ENCODE data around the gene CYTH4. TPM values are rescaled to one million over a fixed set of nuclear protein-coding genes. Genes with fewer than 3 reads are reported as not detected.

Gene CYTH4
- polyA plus RNA-seq, 1 donor from 2014 or later: not detected

GRCh38 chr22:37345863-37346504 is 63.7 kb downstream of the CYTH4 start:
- Histone ChIP-seq H3K9me2 (ENCODE audit: insufficient read depth, low read length) (no peaks in the 10 kb centered on the region), H3K9ac (ENCODE audit: low read length) (no peak overlapping the region), H3K36me3 (ENCODE audit: insufficient read depth, low read length) (no peaks in the 10 kb centered on the region), H3K9me3 (ENCODE audit: low read length) (no peaks in the 10 kb centered on the region), H3K4me2 (ENCODE audit: low read length) (no peak overlapping the region), H3K79me2 (replicated peaks; ENCODE audit: insufficient read depth, low read length) (no peaks in the 10 kb centered on the region), H3F3A (ENCODE audit: insufficient read depth, low read length, poor library complexity, severe bottlenecking) (no peaks in the 10 kb centered on the region), H3K27me3 (ENCODE audit: insufficient read depth, low read depth, low read length) (no peaks in the 10 kb centered on the region), H2AFZ (ENCODE audit: low read depth, low read length) (no peak overlapping the region), H3K27ac (ENCODE audit: low read length) (no peak overlapping the region), H4K20me1 (ENCODE audit: insufficient read depth) (no peaks in the 10 kb centered on the region), H3K4me3 (ENCODE audit: low read length) (no peak overlapping the region)
- TF ChIP-seq SMC3 (conservative IDR thresholded peaks at IDR 0.05; ENCODE audit: poor library complexity): no peak
- TF ChIP-seq EZH2 (IDR thresholded peaks at IDR 0.05; ENCODE audit: borderline replicate concordance, insufficient read depth, low read length, poor library complexity, severe bottlenecking): no peak
- no peak for TF ChIP-seq RAD21 (conservative IDR thresholded peaks at IDR 0.05)
- TF ChIP-seq REST (IDR thresholded peaks at IDR 0.05; ENCODE audit: borderline replicate concordance): no peak
- TF ChIP-seq TAF1 (IDR thresholded peaks at IDR 0.05; ENCODE audit: low read depth): no peak
- TF ChIP-seq POLR2AphosphoS5 (IDR thresholded peaks at IDR 0.05): no peak
- TF ChIP-seq, protein P1, sequence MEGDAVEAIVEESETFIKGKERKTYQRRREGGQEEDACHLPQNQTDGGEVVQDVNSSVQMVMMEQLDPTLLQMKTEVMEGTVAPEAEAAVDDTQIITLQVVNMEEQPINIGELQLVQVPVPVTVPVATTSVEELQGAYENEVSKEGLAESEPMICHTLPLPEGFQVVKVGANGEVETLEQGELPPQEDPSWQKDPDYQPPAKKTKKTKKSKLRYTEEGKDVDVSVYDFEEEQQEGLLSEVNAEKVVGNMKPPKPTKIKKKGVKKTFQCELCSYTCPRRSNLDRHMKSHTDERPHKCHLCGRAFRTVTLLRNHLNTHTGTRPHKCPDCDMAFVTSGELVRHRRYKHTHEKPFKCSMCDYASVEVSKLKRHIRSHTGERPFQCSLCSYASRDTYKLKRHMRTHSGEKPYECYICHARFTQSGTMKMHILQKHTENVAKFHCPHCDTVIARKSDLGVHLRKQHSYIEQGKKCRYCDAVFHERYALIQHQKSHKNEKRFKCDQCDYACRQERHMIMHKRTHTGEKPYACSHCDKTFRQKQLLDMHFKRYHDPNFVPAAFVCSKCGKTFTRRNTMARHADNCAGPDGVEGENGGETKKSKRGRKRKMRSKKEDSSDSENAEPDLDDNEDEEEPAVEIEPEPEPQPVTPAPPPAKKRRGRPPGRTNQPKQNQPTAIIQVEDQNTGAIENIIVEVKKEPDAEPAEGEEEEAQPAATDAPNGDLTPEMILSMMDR (IDR thresholded peaks at IDR 0.05; ENCODE audit: poor library complexity, severe bottlenecking): no peak
- no peak for TF ChIP-seq EP300 (conservative IDR thresholded peaks at IDR 0.05; ENCODE audit: poor library complexity, severe bottlenecking)
- no peak for TF ChIP-seq MXI1 (conservative IDR thresholded peaks at IDR 0.05; ENCODE audit: poor library complexity, severe bottlenecking)

DNA sequence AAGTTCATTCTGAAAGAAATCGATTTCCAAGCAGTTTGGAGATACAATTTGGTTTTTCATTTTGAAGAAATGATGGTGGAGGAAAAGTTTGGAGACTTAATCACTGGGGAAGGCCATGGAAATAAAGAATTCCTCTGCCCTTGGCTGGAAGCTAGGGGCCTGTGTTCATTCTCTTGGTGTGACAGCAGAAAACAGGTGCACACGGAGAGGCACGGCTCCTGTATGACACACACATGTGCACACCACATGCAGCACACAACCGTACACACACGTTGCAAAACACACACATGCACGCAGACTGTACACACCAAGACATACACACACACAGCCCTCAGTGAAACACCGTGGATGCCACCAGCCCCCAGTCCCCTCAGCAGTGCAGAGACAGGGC is 64.2 kb downstream of the CYTH4 start:
- TF ChIP-seq RAD21 (conservative IDR thresholded peaks at IDR 0.05) (no peak), EZH2 (IDR thresholded peaks at IDR 0.05; ENCODE audit: borderline replicate concordance, insufficient read depth, low read length, poor library complexity, severe bottlenecking) (no peak), TAF1 (IDR thresholded peaks at IDR 0.05; ENCODE audit: low read depth) (no peak), MXI1 (conservative IDR thresholded peaks at IDR 0.05; ENCODE audit: poor library complexity, severe bottlenecking) (no peak), SMC3 (conservative IDR thresholded peaks at IDR 0.05; ENCODE audit: poor library complexity) (no peak), EP300 (conservative IDR thresholded peaks at IDR 0.05; ENCODE audit: poor library complexity, severe bottlenecking) (no peak), REST (IDR thresholded peaks at IDR 0.05; ENCODE audit: borderline replicate concordance) (no peak), POLR2AphosphoS5 (IDR thresholded peaks at IDR 0.05) (no peak)
- TF ChIP-seq, protein P1 (IDR thresholded peaks at IDR 0.05; ENCODE audit: poor library complexity, severe bottlenecking): no peak
- no peak overlapping the region for H3K4me2 ChIP-seq (ENCODE audit: low read length)
- H3K79me2 ChIP-seq (replicated peaks; ENCODE audit: insufficient read depth, low read length): no peaks in the 10 kb centered on the region
- H3K9ac ChIP-seq (ENCODE audit: low read length): no peak overlapping the region
- H3K9me2 ChIP-seq (ENCODE audit: insufficient read depth, low read length): no peaks in the 10 kb centered on the region
- H3K9me3 ChIP-seq (ENCODE audit: low read length): no peaks in the 10 kb centered on the region
- H3K4me3 ChIP-seq (ENCODE audit: low read length): no peak overlapping the region
- H3F3A ChIP-seq (ENCODE audit: insufficient read depth, low read length, poor library complexity, severe bottlenecking): no peaks in the 10 kb centered on the region
- H3K27me3 ChIP-seq (ENCODE audit: insufficient read depth, low read depth, low read length): no peaks in the 10 kb centered on the region
- H3K27ac ChIP-seq (ENCODE audit: low read length): no peak overlapping the region
- H3K36me3 ChIP-seq (ENCODE audit: insufficient read depth, low read length): no peaks in the 10 kb centered on the region
- no peak overlapping the region for H2AFZ ChIP-seq (ENCODE audit: low read depth, low read length)
- H4K20me1 ChIP-seq (ENCODE audit: insufficient read depth): no peaks in the 10 kb centered on the region

Data from neural cell (in vitro differentiated cells).